Activated CD8-positive, alpha-beta T cell treated with anti-CD3 and anti-CD28 coated beads for 36 hours (primary cell): ENCODE measurements around the gene SMIM38. TPM values are rescaled to one million over a fixed set of nuclear protein-coding genes. Genes with fewer than 3 reads are reported as not detected.

Source experiments
- ATAC-seq: fragments of 200-7000 bp; cut with Tn5 transposase; one replicate; pipeline ENCODE4 v1.10.0; 2021; ENCODE audit warnings: mild to moderate bottlenecking, moderate library complexity
- CTCF ChIA-PET: fragments of 350-600 bp; sonication (Branson Sonifier 250); formaldehyde crosslinking; loops from one replicate; lab custom pipeline; 2021; ENCODE audit warnings: antibody characterized with exemption; lab: Charles Lee
- POLR2A ChIA-PET: fragments of 350-600 bp; sonication (Branson Sonifier 250); formaldehyde crosslinking; loops from one replicate; lab custom pipeline; 2021; ENCODE audit warnings: antibody characterized with exemption; lab: Charles Lee
- DNase-seq: peaks from one replicate; pipeline ENCODE4 v3.0.0-alpha.2; 2020
- H3K27ac Mint-ChIP-seq: one replicate; pipeline ENCODE4 v1.8.0; 2021; ENCODE audit warnings: mild to moderate bottlenecking, mixed read lengths
- H3K27me3 Mint-ChIP-seq: one replicate; pipeline ENCODE4 v1.8.0; 2021; ENCODE audit warnings: mixed read lengths
- H3K36me3 Mint-ChIP-seq: one replicate; pipeline ENCODE4 v1.8.0; 2021; ENCODE audit warnings: low read depth, mixed read lengths
- H3K4me1 Mint-ChIP-seq: one replicate; pipeline ENCODE4 v1.8.0; 2021; ENCODE audit warnings: low read depth, mixed read lengths
- H3K4me3 Mint-ChIP-seq: one replicate; pipeline ENCODE4 v1.8.0; 2021; ENCODE audit warnings: mild to moderate bottlenecking, moderate library complexity, mixed read lengths
- H3K9me3 Mint-ChIP-seq: one replicate; pipeline ENCODE4 v1.8.0; 2021; ENCODE audit warnings: mixed read lengths
- CTCF ChIP-seq: fragments of 200-600 bp; IDR thresholded peaks from one replicate; pipeline ENCODE4 v1.8.0; 2022; ENCODE audit warnings: antibody characterized with exemption, mild to moderate bottlenecking
- intact Hi-C: fragments of 100-400 bp; cut with micrococcal nuclease; formaldehyde crosslinking; loops from one replicate; pipeline ENCODE4 v1.10.0; 2022
- total RNA-seq, 2 experiments: library from RNA; stranded (reverse); gene quantifications; one replicate each; pipeline ENCODE4 v1.2.3, GENCODE V29; 2021

The SMIM38 gene
- total RNA-seq, 2 experiments from 2014 or later, result 0.31 to 0.77 TPM

- ATAC-seq (no peak), DNase-seq (no peak)
- TF ChIP-seq CTCF, result no peak
- intact Hi-C loops, result loop anchor here (10.0 kb wide), 1 partner anchor 109 kb away; no protein-coding TSS in a partner anchor
- Mint-ChIP-seq H3K4me3 (no peak overlapping the region), H3K4me1 (peaks cover 40% of the 10 kb centered on the region), H3K36me3 (no peaks in the 10 kb centered on the region), H3K27me3 (no peaks in the 10 kb centered on the region), H3K9me3 (peaks cover 14% of the 10 kb centered on the region), H3K27ac (no peak overlapping the region)
- POLR2A ChIA-PET, result no interaction called here
- CTCF ChIA-PET, result no interaction called here
Observed at GRCh38 chr11:69125861-69126260, 29.9 kb upstream of the SMIM38 start.

GRCh38 chr11:69126286-69126685, 29.4 kb upstream of the SMIM38 start:
- Mint-ChIP-seq H3K4me1 (peaks cover 38% of the 10 kb centered on the region), H3K36me3 (no peaks in the 10 kb centered on the region), H3K4me3 (no peak overlapping the region), H3K9me3 (peaks cover 14% of the 10 kb centered on the region), H3K27ac (no peak overlapping the region), H3K27me3 (no peaks in the 10 kb centered on the region)
- CTCF ChIA-PET, result no interaction called here
- POLR2A ChIA-PET, result no interaction called here
- no peak for ATAC-seq
- intact Hi-C loops, result loop anchor here (10.0 kb wide), 1 partner anchor 109 kb away; no protein-coding TSS in a partner anchor
- no peak for TF ChIP-seq CTCF
- DNase-seq, result no peak

GRCh38 chr11:69127081-69127850, 28.5 kb upstream of the SMIM38 start:
- ATAC-seq, result no peak
- intact Hi-C loops, result loop anchor here (10.0 kb wide), 1 partner anchor 108 kb away; no protein-coding TSS in a partner anchor
- CTCF ChIA-PET, result no interaction called here
- Mint-ChIP-seq H3K4me3 (no peak overlapping the region), H3K9me3 (peaks cover 14% of the 10 kb centered on the region), H3K4me1 (peaks cover 32% of the 10 kb centered on the region), H3K36me3 (no peaks in the 10 kb centered on the region), H3K27me3 (no peaks in the 10 kb centered on the region), H3K27ac (no peak overlapping the region)
- no peak for TF ChIP-seq CTCF
- DNase-seq, result no peak
- POLR2A ChIA-PET, result interaction anchor here (1.2 kb wide), 1 partner anchor 77 kb away, joined by 3 read pairs; no protein-coding TSS in a partner anchor

GRCh38 chr11:69127884-69128283, 27.9 kb upstream of the SMIM38 start:
- no peak for ATAC-seq
- H3K27ac Mint-ChIP-seq, result no peak overlapping the region
- H3K36me3 Mint-ChIP-seq, result no peaks in the 10 kb centered on the region
- no peak overlapping the region for H3K4me3 Mint-ChIP-seq
- ChIA-PET CTCF (no interaction called here), POLR2A (interaction anchor here (1.2 kb wide), 1 partner anchor 77 kb away, joined by 3 read pairs; no protein-coding TSS in a partner anchor)
- H3K4me1 Mint-ChIP-seq, result peaks cover 26% of the 10 kb centered on the region
- H3K9me3 Mint-ChIP-seq, result peaks cover 14% of the 10 kb centered on the region
- TF ChIP-seq CTCF, result no peak
- H3K27me3 Mint-ChIP-seq, result no peaks in the 10 kb centered on the region
- no peak for DNase-seq
- intact Hi-C loops, result loop anchor here (10.0 kb wide), 1 partner anchor 107 kb away; no protein-coding TSS in a partner anchor

- Mint-ChIP-seq H3K36me3 (no peaks in the 10 kb centered on the region), H3K27ac (no peak overlapping the region), H3K4me3 (no peak overlapping the region), H3K4me1 (peaks cover 15% of the 10 kb centered on the region), H3K9me3 (peaks cover 22% of the 10 kb centered on the region), H3K27me3 (no peaks in the 10 kb centered on the region)
- intact Hi-C loops, result loop anchor here (10.0 kb wide), 1 partner anchor 106 kb away; no protein-coding TSS in a partner anchor
- CTCF ChIA-PET, result no interaction called here
- no peak for TF ChIP-seq CTCF
- POLR2A ChIA-PET, result no interaction called here
- DNase-seq, result no peak
- ATAC-seq, result no peak
Observed at GRCh38 chr11:69129053-69129452, 26.7 kb upstream of the SMIM38 start.
